LNCAP (cell line): ENCODE measurements around the gene ADAM12.

Experiments used
- TF ChIP-seq, protein P1 (sequence below): fragments of 450-650 bp; IDR thresholded peaks from 2 replicates; pipeline ENCODE4 v1.5.1; 2017; ENCODE audit warnings: mild to moderate bottlenecking

ADAM12 gene

DNA sequence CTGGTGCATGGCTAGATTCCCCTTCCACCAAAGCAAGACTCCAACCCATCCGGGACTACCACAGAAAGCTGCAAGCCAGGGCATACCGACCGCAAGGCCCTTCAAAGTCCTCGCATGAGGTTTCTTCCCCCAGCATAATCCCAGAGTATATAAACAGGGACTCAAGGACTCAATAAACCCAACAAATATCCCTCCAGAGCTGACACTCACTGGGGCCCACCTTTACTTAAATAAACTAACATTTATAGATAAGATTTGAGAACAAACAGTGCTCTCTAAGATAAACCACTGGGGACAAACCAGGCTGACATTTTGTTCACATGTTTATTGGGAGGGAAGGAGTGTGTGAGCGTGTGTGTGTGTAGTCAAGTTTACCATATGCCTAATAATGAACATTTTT is 138.2 kb downstream of the ADAM12 start:
- TF ChIP-seq, protein P1, sequence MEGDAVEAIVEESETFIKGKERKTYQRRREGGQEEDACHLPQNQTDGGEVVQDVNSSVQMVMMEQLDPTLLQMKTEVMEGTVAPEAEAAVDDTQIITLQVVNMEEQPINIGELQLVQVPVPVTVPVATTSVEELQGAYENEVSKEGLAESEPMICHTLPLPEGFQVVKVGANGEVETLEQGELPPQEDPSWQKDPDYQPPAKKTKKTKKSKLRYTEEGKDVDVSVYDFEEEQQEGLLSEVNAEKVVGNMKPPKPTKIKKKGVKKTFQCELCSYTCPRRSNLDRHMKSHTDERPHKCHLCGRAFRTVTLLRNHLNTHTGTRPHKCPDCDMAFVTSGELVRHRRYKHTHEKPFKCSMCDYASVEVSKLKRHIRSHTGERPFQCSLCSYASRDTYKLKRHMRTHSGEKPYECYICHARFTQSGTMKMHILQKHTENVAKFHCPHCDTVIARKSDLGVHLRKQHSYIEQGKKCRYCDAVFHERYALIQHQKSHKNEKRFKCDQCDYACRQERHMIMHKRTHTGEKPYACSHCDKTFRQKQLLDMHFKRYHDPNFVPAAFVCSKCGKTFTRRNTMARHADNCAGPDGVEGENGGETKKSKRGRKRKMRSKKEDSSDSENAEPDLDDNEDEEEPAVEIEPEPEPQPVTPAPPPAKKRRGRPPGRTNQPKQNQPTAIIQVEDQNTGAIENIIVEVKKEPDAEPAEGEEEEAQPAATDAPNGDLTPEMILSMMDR, result no peak

DNA sequence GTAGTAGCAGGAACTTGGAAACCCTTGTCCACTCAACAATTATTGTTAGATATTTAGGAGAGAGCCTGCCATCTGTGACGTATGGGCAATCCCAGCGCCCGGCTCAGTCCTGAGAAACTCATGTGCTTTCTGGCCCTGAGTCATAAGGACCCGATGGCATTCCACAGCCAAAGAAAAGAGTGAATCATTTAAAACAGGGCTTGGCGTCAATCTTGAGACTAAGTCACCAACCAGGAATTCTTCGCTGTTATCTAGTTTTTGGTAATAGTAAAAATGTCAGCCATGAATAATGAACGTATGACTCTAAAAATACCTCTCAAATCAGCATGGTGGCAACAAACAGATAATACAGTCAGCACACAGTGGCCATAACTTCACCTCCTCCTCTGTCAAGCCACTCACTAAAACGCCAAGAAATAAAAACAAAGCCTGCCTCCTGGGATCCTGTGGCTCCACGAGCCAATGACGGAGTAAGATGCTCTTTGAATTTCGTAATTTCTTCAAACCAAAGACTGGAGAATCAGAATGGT is 140.8 kb downstream of the ADAM12 start:
- TF ChIP-seq, protein P1, result no peak

DNA sequence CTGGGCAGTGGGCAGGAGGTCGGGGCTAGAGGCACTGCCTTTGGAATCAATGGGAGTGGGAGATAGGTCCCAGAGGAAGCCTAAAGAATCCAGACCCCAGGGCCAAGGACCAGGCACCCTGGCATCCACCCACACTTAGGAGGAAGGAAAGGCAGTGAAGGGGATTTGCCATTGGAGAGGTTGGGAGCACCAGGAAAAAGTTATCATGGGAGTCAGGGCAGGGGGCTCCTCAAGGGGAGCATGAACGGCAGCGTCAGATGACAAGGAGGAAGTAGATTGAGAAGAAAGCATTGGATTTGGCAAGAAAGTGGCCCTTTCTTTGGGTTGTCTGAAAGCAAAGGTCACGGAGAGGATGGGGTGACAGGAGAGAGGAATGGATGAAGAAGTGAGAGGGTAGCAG is 142.8 kb downstream of the ADAM12 start:
- TF ChIP-seq, protein P1, result no peak

DNA sequence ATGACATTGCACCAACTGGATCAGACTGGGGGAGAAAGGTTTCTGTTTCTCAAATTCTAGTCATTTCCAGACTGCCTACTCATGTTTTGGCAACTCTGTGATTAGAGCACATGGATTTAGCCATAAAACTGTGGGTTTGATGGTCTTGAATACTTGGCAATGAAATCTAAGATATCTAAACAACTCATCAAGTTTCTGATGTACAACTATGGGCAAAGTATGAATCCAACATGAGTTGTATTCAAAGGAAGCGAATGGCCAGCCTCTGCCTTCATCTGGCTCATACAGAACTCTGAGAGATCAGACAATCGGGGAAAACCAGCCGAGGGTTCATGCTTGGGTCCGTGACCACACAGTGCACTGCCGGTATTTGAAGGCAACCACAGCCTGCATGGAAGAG is 144.3 kb downstream of the ADAM12 start:
- TF ChIP-seq, protein P1, result no peak

DNA sequence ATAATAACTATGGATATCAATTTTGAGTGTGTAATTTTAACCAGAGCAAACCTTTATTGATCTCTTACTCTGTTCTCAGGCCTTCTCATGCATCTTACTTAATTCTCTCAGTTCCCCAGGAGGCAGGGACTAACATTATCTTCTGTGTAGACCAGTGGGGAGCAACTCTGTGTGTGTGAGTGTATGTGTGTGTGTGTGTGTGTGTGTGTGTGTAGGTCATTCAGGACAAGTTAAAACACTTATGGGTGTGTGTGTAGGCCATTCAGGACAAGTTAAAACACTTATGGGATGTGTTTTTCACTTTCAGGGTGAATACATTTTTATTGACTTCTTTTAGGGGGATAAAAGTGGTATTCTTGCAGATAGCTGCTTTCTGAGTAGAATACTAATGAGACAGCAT is 145.0 kb downstream of the ADAM12 start:
- TF ChIP-seq, protein P1, result no peak

DNA sequence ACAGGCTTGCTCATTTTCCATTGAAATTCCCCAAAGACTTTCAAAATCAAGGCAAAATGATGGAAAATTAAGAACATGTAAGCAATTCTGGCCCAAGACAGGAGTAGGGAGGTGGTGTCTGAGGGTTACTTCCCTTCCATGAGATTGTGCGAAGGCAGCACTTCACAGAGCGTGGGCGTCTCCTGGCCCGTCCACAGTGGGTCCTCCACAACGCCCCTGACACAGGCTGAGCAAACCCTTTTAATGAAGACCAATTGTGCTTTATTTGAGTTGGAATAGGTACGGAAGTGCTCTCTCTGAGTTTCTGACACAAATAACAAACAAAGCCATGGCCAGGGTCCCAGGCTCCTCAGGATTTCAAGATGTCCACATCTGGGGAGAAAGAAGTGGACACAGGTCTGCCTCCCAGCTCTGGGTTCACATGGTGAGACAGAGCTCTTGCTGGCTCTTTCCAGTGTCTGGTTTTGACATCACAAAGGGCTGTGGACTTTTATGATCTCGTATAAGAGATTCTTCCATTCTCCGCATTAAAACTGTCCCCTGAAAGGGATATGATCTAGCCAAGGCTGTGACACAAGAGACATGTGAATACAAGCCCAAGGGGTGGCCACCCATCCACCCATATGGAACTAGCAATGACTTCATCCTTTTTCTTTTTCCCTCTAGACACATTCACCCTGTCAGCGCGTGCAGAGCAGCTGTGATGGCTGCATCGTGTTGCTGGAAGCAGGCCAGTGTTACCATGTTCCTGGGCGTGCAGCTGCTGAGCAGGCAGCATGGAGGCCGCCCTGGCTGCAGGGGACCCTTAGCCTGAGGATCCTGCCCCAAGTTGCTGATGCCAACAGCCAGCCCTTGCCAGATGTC is 145.6 kb downstream of the ADAM12 start:
- TF ChIP-seq, protein P1, result no peak

DNA sequence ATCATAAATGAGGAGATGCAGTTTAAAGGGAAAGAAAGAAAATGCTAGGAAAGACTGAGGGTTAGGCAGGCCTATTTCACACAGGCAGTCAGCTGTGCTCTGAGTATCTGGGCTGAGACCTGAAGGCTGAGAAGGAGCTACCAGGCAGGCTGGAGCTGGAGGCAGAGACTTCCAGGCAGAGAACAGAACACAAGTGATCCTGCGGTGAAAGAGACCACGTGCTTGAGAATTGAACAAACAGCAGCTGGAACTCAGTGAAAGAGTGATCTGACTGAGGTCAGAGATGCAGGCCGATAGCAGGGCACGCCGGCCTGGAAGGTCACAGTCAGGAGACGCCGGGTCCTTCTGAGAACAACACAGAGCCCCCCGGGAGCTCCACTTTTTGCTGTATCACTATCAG is 147.8 kb downstream of the ADAM12 start:
- TF ChIP-seq, protein P1, result no peak
